Liver (tissue), 9 donors: ENCODE results near the gene PPP1R13B. TPM values are rescaled to one million over a fixed set of nuclear protein-coding genes. Genes with fewer than 3 reads are reported as not detected.

ENCODE experiments used
- DNase-seq: peaks from one replicate; pipeline ENCODE4 v3.0.0-alpha.2; 2017; ENCODE audit warnings: low spot score
- H3K27ac ChIP-seq, 2 donors: one replicate each; pipeline ENCODE4 v1.7.0; 2013; ENCODE audit warnings: inconsistent platforms in 2 of 2, low read length in 2 of 2, control low read depth in 1 of 2, low read depth in 1 of 2, mild to moderate bottlenecking in 1 of 2
- H3K27me3 ChIP-seq, 4 donors: one replicate each; pipeline versions ENCODE4 v1.6.1 to v1.7.0; 2013; ENCODE audit warnings: low read length in 3 of 4, inconsistent platforms in 1 of 4, mild to moderate bottlenecking in 1 of 4, moderate library complexity in 1 of 4; ENCODE audit not compliant: control insufficient read depth in 4 of 4, insufficient read depth in 4 of 4
- H3K36me3 ChIP-seq, 4 donors: one replicate each; pipeline versions ENCODE4 v1.6.1 to v1.7.0; 2013; ENCODE audit warnings: low read length in 3 of 4, mild to moderate bottlenecking in 3 of 4, low read depth in 1 of 4, moderate library complexity in 1 of 4; ENCODE audit not compliant: control insufficient read depth in 4 of 4, insufficient read depth in 3 of 4
- H3K4me1 ChIP-seq, 4 donors: one replicate each; pipeline versions ENCODE4 v1.6.1 to v1.7.0; 2013; ENCODE audit warnings: low read length in 3 of 4, mild to moderate bottlenecking in 3 of 4, moderate library complexity in 1 of 4; ENCODE audit not compliant: control insufficient read depth in 4 of 4, insufficient read depth in 4 of 4
- H3K4me3 ChIP-seq, 3 donors: one replicate each; pipeline versions ENCODE4 v1.6.1 to v1.7.0; 2013; ENCODE audit warnings: low read length in 3 of 3, control low read depth in 1 of 3, low read depth in 1 of 3, mild to moderate bottlenecking in 1 of 3
- H3K9ac ChIP-seq, 2 donors: one replicate each; pipeline ENCODE4 v1.7.0; 2013; ENCODE audit warnings: low read length in 2 of 2, mild to moderate bottlenecking in 2 of 2, moderate library complexity in 2 of 2, control low read depth in 1 of 2, low read depth in 1 of 2
- H3K9me3 ChIP-seq, 4 donors: one replicate each; pipeline versions ENCODE4 v1.6.1 to v1.7.0; 2013; ENCODE audit warnings: low read length in 3 of 4; ENCODE audit not compliant: control insufficient read depth in 4 of 4
- ATF3 ChIP-seq: IDR thresholded peaks from 2 replicates; pipeline ENCODE4 v1.6.1; 2016; ENCODE audit warnings: antibody characterized with exemption
- FOXA2 ChIP-seq: IDR thresholded peaks from 2 replicates; pipeline ENCODE4 v1.6.1; 2016; ENCODE audit warnings: antibody characterized with exemption
- GABPA ChIP-seq, 2 donors: IDR thresholded peaks in 1 of 2; conservative IDR thresholded peaks in 1 of 2; 2 replicates each; pipeline ENCODE4 v1.6.1; 2016; ENCODE audit warnings: antibody characterized with exemption in 2 of 2, mild to moderate bottlenecking in 1 of 2, moderate library complexity in 1 of 2
- HNF4A ChIP-seq, 2 donors: conservative IDR thresholded peaks; 2 replicates each; pipeline ENCODE4 v1.6.1; 2016; ENCODE audit warnings: antibody characterized with exemption in 2 of 2, mild to moderate bottlenecking in 2 of 2
- HNF4G ChIP-seq: IDR thresholded peaks from 2 replicates; pipeline ENCODE4 v1.6.1; 2016; ENCODE audit warnings: antibody characterized with exemption
- MAX ChIP-seq: IDR thresholded peaks from 2 replicates; pipeline ENCODE4 v1.6.1; 2016; ENCODE audit warnings: antibody characterized with exemption
- NR2F2 ChIP-seq: IDR thresholded peaks from 2 replicates; pipeline ENCODE4 v1.6.1; 2016; ENCODE audit warnings: antibody characterized with exemption
- RAD21 ChIP-seq, 2 donors: IDR thresholded peaks; 2 replicates each; pipeline ENCODE4 v1.6.1; 2016; ENCODE audit warnings: antibody characterized with exemption in 2 of 2, mild to moderate bottlenecking in 2 of 2
- SP1 ChIP-seq: IDR thresholded peaks from 2 replicates; pipeline ENCODE4 v1.6.1; 2018; ENCODE audit warnings: antibody characterized with exemption, mild to moderate bottlenecking
- YY1 ChIP-seq: IDR thresholded peaks from 2 replicates; pipeline ENCODE4 v1.6.1; 2016; ENCODE audit warnings: antibody characterized with exemption, mild to moderate bottlenecking
- ZBTB33 ChIP-seq: IDR thresholded peaks from 2 replicates; pipeline ENCODE4 v1.6.1; 2016; ENCODE audit warnings: antibody characterized with exemption
- WGBS: extraction: QIAGEN DNeasy Blood & Tissue Kit; methylation state at CpG from one replicate; pipeline ENCODE4 v1.1.7; 2013; 5-methylcytosine and 5-hydroxymethylcytosine counted together
- polyA plus RNA-seq, 2 donors: library from polyadenylated mRNA; stranded (reverse) in 1 of 2; unstranded in 1 of 2; fragments of 200-250 nt in 1 of 2; fragments of >200 nt in 1 of 2; fragmentation: Nextera tagmentation in 1 of 2; extraction: Ambion mirVana in 1 of 2; gene quantifications; one replicate each; pipeline versions ENCODE4 v1.2.1 to v1.2.3, GENCODE V29; 2013 to 2015
- total RNA-seq, 2 donors: library from RNA; depleted of rRNA; stranded (reverse); fragments of >200 nt; gene quantifications; one replicate each; pipeline ENCODE4 v1.2.3, GENCODE V29; 2014
- donor health status: healthy.
- donor health status: healthy.
- donor health status: healthy.
- donor health status: healthy.
- donor health status: healthy.

The PPP1R13B gene
- total and polyA plus RNA-seq, 4 donors: 3.2 to 15.1 (median 5.1) TPM

GRCh38 chr14:103753774-103754173 is 93.6 kb downstream of the PPP1R13B start:
- Histone ChIP-seq H3K9me3 (no peaks in the 10 kb centered on the region), H3K4me1 (no peaks in the 10 kb centered on the region), H3K36me3 (peaks cover 6 to 7% (median 7%) of the 10 kb centered on the region in 4 donors), H3K27ac (no peak overlapping the region), H3K4me3 (no peak overlapping the region), H3K9ac (no peak overlapping the region), H3K27me3 (no peaks in the 10 kb centered on the region)
- DNase-seq: no peak
- TF ChIP-seq GABPA (IDR thresholded peaks at IDR 0.05 in 1 of 2, conservative IDR thresholded peaks at IDR 0.05 in 1 of 2): no peak
- no peak for TF ChIP-seq RAD21 (IDR thresholded peaks at IDR 0.05)
- WGBS: 87% methylated on average over 9 of the region's 9 CpGs

- peaks cover 3 to 11% (median 7%) of the 10 kb centered on the region in 4 donors for H3K36me3 ChIP-seq
- DNase-seq: no peak
- TF ChIP-seq FOXA2 (no peak), YY1 (no peak), RAD21 (IDR thresholded peaks at IDR 0.05) (peak in 1 of 2 donors; percentile 22), SP1 (no peak), ATF3 (no peak), ZBTB33 (no peak)
- no peaks in the 10 kb centered on the region for H3K27me3 ChIP-seq
- 91% methylated on average over 5 of the region's 5 CpGs for WGBS
- H3K27ac ChIP-seq: no peak overlapping the region
- H3K4me3 ChIP-seq: no peak overlapping the region
- no peaks in the 10 kb centered on the region for H3K9me3 ChIP-seq
- H3K9ac ChIP-seq: no peak overlapping the region
- peaks cover 0 to 8% (median 5%) of the 10 kb centered on the region in 4 donors for H3K4me1 ChIP-seq
Measured at GRCh38 chr14:103749860-103750259, 97.5 kb downstream of the PPP1R13B start.

GRCh38 chr14:103749452-103749851 is 97.9 kb downstream of the PPP1R13B start:
- no peak overlapping the region for H3K4me3 ChIP-seq
- peaks cover 0 to 11% (median 9%) of the 10 kb centered on the region in 4 donors for H3K4me1 ChIP-seq
- no peak for TF ChIP-seq GABPA (IDR thresholded peaks at IDR 0.05 in 1 of 2, conservative IDR thresholded peaks at IDR 0.05 in 1 of 2)
- no peak for TF ChIP-seq HNF4A (conservative IDR thresholded peaks at IDR 0.05)
- no peak for TF ChIP-seq MAX
- TF ChIP-seq ATF3: no peak
- no peak for TF ChIP-seq RAD21 (IDR thresholded peaks at IDR 0.05)
- TF ChIP-seq NR2F2: no peak
- no peak for TF ChIP-seq ZBTB33
- TF ChIP-seq SP1: no peak
- TF ChIP-seq HNF4G: no peak
- no peak for DNase-seq
- no peak overlapping the region for H3K27ac ChIP-seq
- H3K36me3 ChIP-seq: peaks cover 3 to 13% (median 7%) of the 10 kb centered on the region in 4 donors
- WGBS: 93% methylated on average over 5 of the region's 5 CpGs
- no peak overlapping the region for H3K9ac ChIP-seq
- no peaks in the 10 kb centered on the region for H3K9me3 ChIP-seq
- H3K27me3 ChIP-seq: no peaks in the 10 kb centered on the region
